Erythroblast (primary cell): ENCODE results near the gene KRTAP3-2.

Source experiments
- GATA1 ChIP-seq: IDR thresholded peaks from 2 replicates; pipeline ENCODE4 v1.6.1; 2011; ENCODE audit warnings: low read depth, mild to moderate bottlenecking, control low read depth, low read length, moderate library complexity
- POLR2A ChIP-seq: IDR thresholded peaks from 2 replicates; pipeline ENCODE4 v1.6.1; 2011; ENCODE audit warnings: mild to moderate bottlenecking, low read length

GRCh38 chr17:40984226-40984625, 15.5 kb downstream of the KRTAP3-2 start, which contains the start of gene KRT40:
- TF ChIP-seq POLR2A: no peak
- no peak for TF ChIP-seq GATA1
